ENCODE measurements around the gene SLC5A4. TPM values are rescaled to one million over a fixed set of nuclear protein-coding genes. Genes with fewer than 3 reads are reported as not detected.
A peak's percentile ranks its signal among the peaks of the same experiment; 100 is the strongest.

Gene SLC5A4
- total RNA-seq, 1 experiment from 2014 or later: not detected

GRCh38 chr22:32204856-32205722 is 50.1 kb downstream of the SLC5A4 start, which contains the start of gene RFPL2:
RFPL2 (minus strand) TSS chr22:32205073; CDS start chr22:32202451, 2,622 bp downstream.
- H3K36me3 Mint-ChIP-seq (ENCODE audit: insufficient read depth, unreplicated experiment): peaks cover 34% of the 10 kb centered on the region
- DNase-seq: peak; percentile 81
- H3K4me1 Mint-ChIP-seq (ENCODE audit: low read depth, unreplicated experiment): peaks cover 54% of the 10 kb centered on the region
- H3K9me3 Mint-ChIP-seq (ENCODE audit: low read depth, unreplicated experiment): no peaks in the 10 kb centered on the region
- CTCF ChIA-PET: interaction anchor here (0.7 to 1.8 kb wide), 3 partner anchors 26 to 235 kb away, joined by 3 to 8 read pairs (median 6); no protein-coding TSS in a partner anchor
- no peak within 1 kb of the TSS for H3K27ac Mint-ChIP-seq (ENCODE audit: unreplicated experiment)
- peaks cover 22% of the 10 kb centered on the region for H3K27me3 Mint-ChIP-seq (ENCODE audit: unreplicated experiment)
- intact Hi-C loops (cut with micrococcal nuclease; ENCODE audit: unreplicated experiment): no loop called here
- BruUV-seq (replicated peaks): no TSS peak
- no peak for TF ChIP-seq CTCF (IDR thresholded peaks at IDR 0.05; ENCODE audit: unreplicated experiment)
- peak within 1 kb of the TSS; percentile 84 for H3K4me3 Mint-ChIP-seq (ENCODE audit: low read depth, unreplicated experiment)

GRCh38 chr22:32204040-32204855 is 50.9 kb downstream of the SLC5A4 start:
- intact Hi-C loops (cut with micrococcal nuclease; ENCODE audit: unreplicated experiment): no loop called here
- no peak for TF ChIP-seq CTCF (IDR thresholded peaks at IDR 0.05; ENCODE audit: unreplicated experiment)
- Mint-ChIP-seq H3K36me3 (ENCODE audit: insufficient read depth, unreplicated experiment) (peaks cover 34% of the 10 kb centered on the region), H3K9me3 (ENCODE audit: low read depth, unreplicated experiment) (no peaks in the 10 kb centered on the region), H3K27me3 (ENCODE audit: unreplicated experiment) (peaks cover 22% of the 10 kb centered on the region), H3K4me3 (ENCODE audit: low read depth, unreplicated experiment) (peak overlapping the region; percentile 84), H3K27ac (ENCODE audit: unreplicated experiment) (no peak overlapping the region), H3K4me1 (ENCODE audit: low read depth, unreplicated experiment) (peaks cover 54% of the 10 kb centered on the region)
- DNase-seq: peak; percentile 45
- no TSS peak for BruUV-seq (replicated peaks)
- CTCF ChIA-PET: interaction anchor here (1.6 to 1.8 kb wide), 2 partner anchors 27 to 234 kb away, joined by 6 to 8 read pairs; no protein-coding TSS in a partner anchor

- Mint-ChIP-seq H3K9me3 (ENCODE audit: low read depth, unreplicated experiment) (no peaks in the 10 kb centered on the region), H3K4me3 (ENCODE audit: low read depth, unreplicated experiment) (peak overlapping the region; percentile 84), H3K36me3 (ENCODE audit: insufficient read depth, unreplicated experiment) (peaks cover 32% of the 10 kb centered on the region), H3K27me3 (ENCODE audit: unreplicated experiment) (peaks cover 26% of the 10 kb centered on the region), H3K4me1 (ENCODE audit: low read depth, unreplicated experiment) (peaks cover 54% of the 10 kb centered on the region), H3K27ac (ENCODE audit: unreplicated experiment) (no peak overlapping the region)
- no peak for TF ChIP-seq CTCF (IDR thresholded peaks at IDR 0.05; ENCODE audit: unreplicated experiment)
- no TSS peak for BruUV-seq (replicated peaks)
- CTCF ChIA-PET: no interaction called here
- intact Hi-C loops (cut with micrococcal nuclease; ENCODE audit: unreplicated experiment): loop anchor here (2.0 kb wide), 3 partner anchors 101 to 269 kb away; no protein-coding TSS in a partner anchor
- DNase-seq: peak; percentile 19
Measured at GRCh38 chr22:32203181-32204039, 51.7 kb downstream of the SLC5A4 start.

All from Calu3 (cell line).